Measurements from ENCODE around the gene MAGEA6. TPM values are rescaled to one million over a fixed set of nuclear protein-coding genes. Genes with fewer than 3 reads are reported as not detected.
"Not testable (repeated sequence)": the region's sequence is repeated elsewhere in the genome, so short reads cannot be mapped to it uniquely, and the experiment has no call there.

MAGEA6 gene
- total and polyA plus RNA-seq, 7 experiments from 2014 or later = not detected

DNA sequence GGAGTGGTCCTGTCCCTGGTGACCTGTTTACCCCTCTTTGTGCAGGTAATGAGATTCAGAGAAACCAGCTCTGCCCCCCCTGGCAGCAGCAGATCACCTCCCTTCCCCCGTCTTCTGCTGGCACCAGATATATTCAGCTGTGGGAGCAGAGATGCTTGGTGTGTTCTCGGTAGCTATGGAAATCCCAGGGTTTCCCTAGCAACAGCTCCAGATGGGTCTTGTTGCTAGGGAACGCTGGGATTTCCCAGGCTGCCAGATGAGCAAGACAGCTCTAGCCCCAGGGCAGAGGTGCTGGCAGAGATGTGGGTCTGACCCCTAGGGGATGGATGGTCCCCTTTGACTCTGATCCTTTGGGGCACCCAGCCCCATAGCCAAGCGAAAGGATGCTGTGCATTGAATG, 40.9 kb upstream of the MAGEA6 start:
- DNase-seq (no peak), ATAC-seq (no peak)
- no peak overlapping the region for H3K27ac ChIP-seq (ENCODE audit: low read depth, low read length)
- H3K4me1 ChIP-seq (ENCODE audit: control insufficient read depth in 2 of 2, insufficient read depth in 2 of 2, low read length in 2 of 2) = no peaks in the 10 kb centered on the region
- no peaks in the 10 kb centered on the region for H3K36me3 ChIP-seq (ENCODE audit: control insufficient read depth in 2 of 3, insufficient read depth in 3 of 3, low read length in 3 of 3)
- no peaks in the 10 kb centered on the region for H3K27me3 ChIP-seq (ENCODE audit: control insufficient read depth in 2 of 2, insufficient read depth in 2 of 2, low read length in 2 of 2)
- ChIA-PET CTCF (no interaction called here), POLR2A (no interaction called here)
- H3K4me3 ChIP-seq (ENCODE audit: low read length) = no peak overlapping the region
- Mint-ChIP-seq H3K27me3 (peaks cover 0 to 10% (median 5%) of the 10 kb centered on the region in 5 donors), H3K4me1 (peaks cover 0 to 15% (median 5%) of the 10 kb centered on the region in 7 donors), H3K9me3 (no peaks in the 10 kb centered on the region), H3K4me3 (no peak overlapping the region), H3K36me3 (no peaks in the 10 kb centered on the region), H3K27ac (no peak overlapping the region)
- intact Hi-C loops (cut with micrococcal nuclease) = no loop called here
- no peaks in the 10 kb centered on the region for H3K9me3 ChIP-seq (ENCODE audit: control insufficient read depth in 2 of 3, low read length in 3 of 3)

- Mint-ChIP-seq H3K4me3 (no peak overlapping the region), H3K27me3 (peaks cover 6 to 18% (median 15%) of the 10 kb centered on the region in 5 donors), H3K36me3 (no peaks in the 10 kb centered on the region), H3K9me3 (no peaks in the 10 kb centered on the region), H3K27ac (no peak overlapping the region), H3K4me1 (peaks cover 0 to 3% (median 0%) of the 10 kb centered on the region in 7 donors)
- no peaks in the 10 kb centered on the region for H3K36me3 ChIP-seq (ENCODE audit: control insufficient read depth in 2 of 3, insufficient read depth in 3 of 3, low read length in 3 of 3)
- ChIA-PET CTCF (no interaction called here), POLR2A (no interaction called here)
- H3K4me3 ChIP-seq (ENCODE audit: low read length) = no peak overlapping the region
- H3K4me1 ChIP-seq (ENCODE audit: control insufficient read depth in 2 of 2, insufficient read depth in 2 of 2, low read length in 2 of 2) = no peaks in the 10 kb centered on the region
- no peak for DNase-seq
- H3K27ac ChIP-seq (ENCODE audit: low read depth, low read length) = no peak overlapping the region
- no peak for ATAC-seq
- intact Hi-C loops (cut with micrococcal nuclease) = no loop called here
- no peaks in the 10 kb centered on the region for H3K9me3 ChIP-seq (ENCODE audit: control insufficient read depth in 2 of 3, low read length in 3 of 3)
- H3K27me3 ChIP-seq (ENCODE audit: control insufficient read depth in 2 of 2, insufficient read depth in 2 of 2, low read length in 2 of 2) = no peaks in the 10 kb centered on the region
These were observed 36.5 kb upstream of the MAGEA6 start for GRCh38 chrX:152806035-152806434.

DNA sequence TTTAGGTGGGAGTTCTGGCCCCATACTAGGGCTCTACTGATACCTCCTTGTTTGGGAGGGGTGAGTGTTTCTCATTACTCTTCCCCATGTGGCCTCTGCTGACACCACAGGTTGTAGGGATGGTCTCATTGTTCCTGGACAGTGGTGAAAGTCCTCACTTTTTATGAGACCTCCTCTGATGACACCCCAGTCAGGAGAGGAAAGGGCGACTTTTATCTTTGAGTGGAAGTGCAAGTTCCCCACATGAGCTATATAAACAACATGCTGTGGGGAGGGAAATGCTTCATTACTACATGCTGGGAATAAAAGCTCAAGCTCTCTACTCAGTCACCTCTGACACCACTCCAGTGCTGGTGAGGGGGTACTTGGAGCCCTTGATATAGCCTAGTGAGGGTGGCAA, 29.5 kb upstream of the MAGEA6 start:
- ATAC-seq = no peak
- Histone ChIP-seq H3K4me3 (ENCODE audit: low read length) (no peak overlapping the region), H3K27ac (ENCODE audit: low read depth, low read length) (no peak overlapping the region), H3K9me3 (ENCODE audit: control insufficient read depth in 2 of 3, low read length in 3 of 3) (no peaks in the 10 kb centered on the region), H3K4me1 (ENCODE audit: control insufficient read depth in 2 of 2, insufficient read depth in 2 of 2, low read length in 2 of 2) (no peaks in the 10 kb centered on the region), H3K36me3 (ENCODE audit: control insufficient read depth in 2 of 3, insufficient read depth in 3 of 3, low read length in 3 of 3) (no peaks in the 10 kb centered on the region), H3K27me3 (ENCODE audit: control insufficient read depth in 2 of 2, insufficient read depth in 2 of 2, low read length in 2 of 2) (no peaks in the 10 kb centered on the region)
- no peak for DNase-seq
- CTCF ChIA-PET = no interaction called here
- Mint-ChIP-seq H3K4me3 (no peak overlapping the region), H3K27me3 (peaks cover 5 to 14% (median 8%) of the 10 kb centered on the region in 5 donors), H3K4me1 (no peaks in the 10 kb centered on the region), H3K36me3 (no peaks in the 10 kb centered on the region), H3K27ac (no peak overlapping the region), H3K9me3 (no peaks in the 10 kb centered on the region)
- POLR2A ChIA-PET = no interaction called here
- intact Hi-C loops (cut with micrococcal nuclease) = no loop called here

DNA sequence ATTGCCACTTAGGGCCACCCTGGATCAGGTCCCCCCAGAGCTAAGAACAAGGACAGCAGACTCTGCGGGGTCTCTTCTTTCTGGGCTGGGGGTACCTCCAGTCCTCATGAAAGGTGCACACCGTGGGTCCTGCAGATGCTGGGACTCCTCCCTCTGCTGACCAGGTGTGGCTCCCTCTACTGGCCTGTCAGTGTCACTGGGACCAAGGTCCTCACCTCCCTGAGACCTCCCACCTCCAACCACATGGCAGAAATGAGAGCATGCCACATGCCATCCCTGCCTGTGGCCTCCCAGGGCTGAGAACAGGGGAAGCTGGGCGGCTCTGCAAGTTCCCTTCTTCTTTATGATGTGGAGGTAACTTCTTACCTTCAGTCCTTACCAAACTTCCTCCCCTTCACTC, 17.6 kb upstream of the MAGEA6 start:
- H3K4me1 Mint-ChIP-seq; POLR2A ChIA-PET; ATAC-seq; DNase-seq; H3K9me3 ChIP-seq (ENCODE audit: control insufficient read depth in 2 of 3, low read length in 3 of 3); intact Hi-C loops (cut with micrococcal nuclease); H3K27ac Mint-ChIP-seq; H3K4me1 ChIP-seq (ENCODE audit: control insufficient read depth in 2 of 2, insufficient read depth in 2 of 2, low read length in 2 of 2); H3K36me3 ChIP-seq (ENCODE audit: control insufficient read depth in 2 of 3, insufficient read depth in 3 of 3, low read length in 3 of 3); H3K27ac ChIP-seq (ENCODE audit: low read depth, low read length); H3K4me3 ChIP-seq (ENCODE audit: low read length); CTCF ChIA-PET; H3K36me3 Mint-ChIP-seq; H3K9me3 Mint-ChIP-seq; H3K27me3 Mint-ChIP-seq; H3K27me3 ChIP-seq (ENCODE audit: control insufficient read depth in 2 of 2, insufficient read depth in 2 of 2, low read length in 2 of 2); H3K4me3 Mint-ChIP-seq: not testable (repeated sequence)

DNA sequence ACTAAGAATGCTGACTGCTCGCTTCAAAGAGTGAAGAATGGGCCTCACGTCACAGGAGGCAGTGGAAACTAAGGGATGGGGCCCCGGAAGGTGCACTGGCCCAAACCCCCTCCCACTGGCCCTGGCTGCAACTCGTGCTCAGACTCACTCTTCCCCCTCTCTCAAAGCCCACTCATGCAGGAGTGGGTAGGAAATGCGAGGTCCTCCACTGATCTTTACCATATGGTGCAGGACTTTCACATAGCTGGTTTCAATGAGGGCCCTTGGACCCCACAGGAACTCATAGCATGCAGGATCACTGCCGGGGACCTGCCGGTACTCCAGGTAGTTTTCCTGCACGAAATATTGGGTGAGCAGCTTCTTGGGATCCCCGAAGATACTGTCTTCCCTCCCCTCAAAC, 2.9 kb downstream of the MAGEA6 start:
- DNase-seq; H3K4me1 Mint-ChIP-seq; H3K27me3 ChIP-seq (ENCODE audit: control insufficient read depth in 2 of 2, insufficient read depth in 2 of 2, low read length in 2 of 2); H3K36me3 ChIP-seq (ENCODE audit: control insufficient read depth in 2 of 3, insufficient read depth in 3 of 3, low read length in 3 of 3); H3K4me1 ChIP-seq (ENCODE audit: control insufficient read depth in 2 of 2, insufficient read depth in 2 of 2, low read length in 2 of 2); H3K9me3 Mint-ChIP-seq; intact Hi-C loops (cut with micrococcal nuclease); H3K27ac Mint-ChIP-seq; H3K36me3 Mint-ChIP-seq; H3K4me3 ChIP-seq (ENCODE audit: low read length); CTCF ChIA-PET; H3K9me3 ChIP-seq (ENCODE audit: control insufficient read depth in 2 of 3, low read length in 3 of 3); POLR2A ChIA-PET; H3K4me3 Mint-ChIP-seq; H3K27me3 Mint-ChIP-seq; H3K27ac ChIP-seq (ENCODE audit: low read depth, low read length); ATAC-seq: not testable (repeated sequence)

DNA sequence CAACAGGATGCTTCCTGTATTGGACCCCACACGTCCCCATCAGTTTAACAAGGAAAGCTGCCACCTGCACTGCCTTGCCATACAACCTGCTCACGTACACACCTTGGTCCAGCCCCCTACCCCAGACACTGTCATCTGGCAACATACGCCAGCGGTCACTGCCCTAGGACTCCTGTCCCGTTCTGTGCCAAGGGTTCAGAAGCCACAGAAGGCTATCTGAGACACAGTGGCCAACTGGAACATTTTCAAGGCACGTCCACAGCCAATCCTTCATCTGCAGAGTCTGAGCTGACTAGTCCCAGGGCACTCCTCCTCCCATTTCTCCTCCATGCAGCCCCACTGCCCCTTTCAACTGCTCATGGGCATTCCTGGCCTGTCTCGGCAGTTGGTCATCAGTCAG, 7.9 kb downstream of the MAGEA6 start:
- H3K36me3 ChIP-seq (ENCODE audit: control insufficient read depth in 2 of 3, insufficient read depth in 3 of 3, low read length in 3 of 3); H3K4me3 ChIP-seq (ENCODE audit: low read length); H3K4me1 ChIP-seq (ENCODE audit: control insufficient read depth in 2 of 2, insufficient read depth in 2 of 2, low read length in 2 of 2); H3K27me3 ChIP-seq (ENCODE audit: control insufficient read depth in 2 of 2, insufficient read depth in 2 of 2, low read length in 2 of 2); POLR2A ChIA-PET; H3K9me3 Mint-ChIP-seq; DNase-seq; H3K9me3 ChIP-seq (ENCODE audit: control insufficient read depth in 2 of 3, low read length in 3 of 3); H3K36me3 Mint-ChIP-seq; intact Hi-C loops (cut with micrococcal nuclease); H3K27me3 Mint-ChIP-seq; H3K4me3 Mint-ChIP-seq; H3K27ac ChIP-seq (ENCODE audit: low read depth, low read length); CTCF ChIA-PET; ATAC-seq; H3K27ac Mint-ChIP-seq; H3K4me1 Mint-ChIP-seq: not testable (repeated sequence)

DNA sequence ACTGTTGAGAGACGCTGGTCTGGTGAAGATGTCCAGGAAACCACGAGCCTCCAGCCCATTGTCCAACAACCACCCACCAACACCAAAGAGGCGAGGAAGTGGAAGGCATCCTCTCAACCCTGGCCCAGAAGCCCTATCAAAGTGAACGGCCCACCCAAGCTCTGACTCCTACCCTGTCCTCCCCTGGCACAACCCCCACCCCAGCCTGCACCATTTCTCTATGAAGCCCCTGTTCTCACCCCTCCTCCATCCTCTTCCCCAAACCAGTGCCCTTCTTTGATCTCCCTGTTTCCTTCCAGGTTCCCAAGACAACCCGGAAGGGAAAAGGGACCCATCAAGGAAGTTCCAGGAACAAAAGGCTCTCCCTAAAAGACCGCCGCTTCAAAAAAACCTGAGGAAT, 9.9 kb downstream of the MAGEA6 start:
- H3K4me3 ChIP-seq (ENCODE audit: low read length); H3K4me1 ChIP-seq (ENCODE audit: control insufficient read depth in 2 of 2, insufficient read depth in 2 of 2, low read length in 2 of 2); ATAC-seq; DNase-seq; H3K4me1 Mint-ChIP-seq; H3K27ac ChIP-seq (ENCODE audit: low read depth, low read length); POLR2A ChIA-PET; H3K4me3 Mint-ChIP-seq; H3K9me3 Mint-ChIP-seq; H3K27me3 Mint-ChIP-seq; intact Hi-C loops (cut with micrococcal nuclease); H3K9me3 ChIP-seq (ENCODE audit: control insufficient read depth in 2 of 3, low read length in 3 of 3); H3K36me3 ChIP-seq (ENCODE audit: control insufficient read depth in 2 of 3, insufficient read depth in 3 of 3, low read length in 3 of 3); CTCF ChIA-PET; H3K27me3 ChIP-seq (ENCODE audit: control insufficient read depth in 2 of 2, insufficient read depth in 2 of 2, low read length in 2 of 2); H3K27ac Mint-ChIP-seq; H3K36me3 Mint-ChIP-seq: not testable (repeated sequence)
